Skeletal muscle tissue (tissue), 4 donors: ENCODE results near the gene CCR7. TPM values are rescaled to one million over a fixed set of nuclear protein-coding genes. Genes with fewer than 3 reads are reported as not detected.

Experiments
- H3K27ac ChIP-seq: one replicate; pipeline ENCODE4 v1.7.0; 2013; ENCODE audit warnings: mild to moderate bottlenecking, low read depth, low read length, inconsistent platforms
- H3K27me3 ChIP-seq, 3 donors: one replicate each; pipeline ENCODE4 v1.7.0; 2013; ENCODE audit warnings: low read length in 3 of 3; ENCODE audit not compliant: control insufficient read depth in 3 of 3, insufficient read depth in 3 of 3
- H3K36me3 ChIP-seq, 3 donors: one replicate each; pipeline ENCODE4 v1.7.0; 2013; ENCODE audit warnings: low read length in 3 of 3; ENCODE audit not compliant: control insufficient read depth in 3 of 3, insufficient read depth in 3 of 3
- H3K4me1 ChIP-seq, 3 donors: one replicate each; pipeline ENCODE4 v1.7.0; 2013; ENCODE audit warnings: low read length in 3 of 3, mild to moderate bottlenecking in 3 of 3; ENCODE audit not compliant: control insufficient read depth in 3 of 3, insufficient read depth in 3 of 3
- H3K4me3 ChIP-seq, 3 donors: one replicate each; pipeline ENCODE4 v1.7.0; 2013; ENCODE audit warnings: low read length in 3 of 3
- H3K9ac ChIP-seq, 3 donors: one replicate each; pipeline ENCODE4 v1.7.0; 2013; ENCODE audit warnings: low read length in 3 of 3, mild to moderate bottlenecking in 3 of 3, moderate library complexity in 2 of 3, low read depth in 1 of 3
- H3K9me3 ChIP-seq, 3 donors: one replicate each; pipeline ENCODE4 v1.7.0; 2013; ENCODE audit warnings: low read length in 3 of 3; ENCODE audit not compliant: control insufficient read depth in 3 of 3
- total RNA-seq: library from RNA; depleted of rRNA; stranded (reverse); fragments of >200 nt; gene quantifications from one replicate; pipeline ENCODE4 v1.2.3, GENCODE V29; 2014
- donor health status: Osteomylitis.

Gene CCR7
- total RNA-seq, 1 donor from 2014 or later = 1.0 TPM

- peaks cover 53 to 63% (median 62%) of the 10 kb centered on the region in 3 donors for H3K4me1 ChIP-seq
Observed at GRCh38 chr17:40545660-40546059, 19.6 kb downstream of the CCR7 start.

GRCh38 chr17:40542558-40543411, 22.5 kb downstream of the CCR7 start:
- H3K27me3 ChIP-seq = no peaks in the 10 kb centered on the region
- H3K4me1 ChIP-seq = peaks cover 51 to 64% (median 62%) of the 10 kb centered on the region in 3 donors
- H3K9ac ChIP-seq = peak overlapping the region; percentile 27 to 40 (median 33)
- H3K4me3 ChIP-seq = no peak overlapping the region
- H3K9me3 ChIP-seq = no peaks in the 10 kb centered on the region
- no peaks in the 10 kb centered on the region for H3K36me3 ChIP-seq
- peak overlapping the region; percentile 97 for H3K27ac ChIP-seq

More at GRCh38 chr17:40545660-40546059, 19.6 kb downstream of the CCR7 start:
- Histone ChIP-seq H3K27me3 (no peaks in the 10 kb centered on the region), H3K36me3 (no peaks in the 10 kb centered on the region), H3K4me3 (no peak overlapping the region), H3K27ac (no peak overlapping the region), H3K9me3 (no peaks in the 10 kb centered on the region), H3K9ac (no peak overlapping the region)

- peak overlapping the region in 2 of 3 donors; percentile 25 to 50 for H3K9ac ChIP-seq
- H3K27me3 ChIP-seq = no peaks in the 10 kb centered on the region
- H3K4me3 ChIP-seq = peak overlapping the region in 1 of 3 donors; percentile 41
- peaks cover 54 to 63% (median 62%) of the 10 kb centered on the region in 3 donors for H3K4me1 ChIP-seq
- H3K36me3 ChIP-seq = no peaks in the 10 kb centered on the region
- H3K27ac ChIP-seq = peak overlapping the region; percentile 97
- no peaks in the 10 kb centered on the region for H3K9me3 ChIP-seq
Observed at GRCh38 chr17:40541873-40542557, 23.3 kb downstream of the CCR7 start.

DNA sequence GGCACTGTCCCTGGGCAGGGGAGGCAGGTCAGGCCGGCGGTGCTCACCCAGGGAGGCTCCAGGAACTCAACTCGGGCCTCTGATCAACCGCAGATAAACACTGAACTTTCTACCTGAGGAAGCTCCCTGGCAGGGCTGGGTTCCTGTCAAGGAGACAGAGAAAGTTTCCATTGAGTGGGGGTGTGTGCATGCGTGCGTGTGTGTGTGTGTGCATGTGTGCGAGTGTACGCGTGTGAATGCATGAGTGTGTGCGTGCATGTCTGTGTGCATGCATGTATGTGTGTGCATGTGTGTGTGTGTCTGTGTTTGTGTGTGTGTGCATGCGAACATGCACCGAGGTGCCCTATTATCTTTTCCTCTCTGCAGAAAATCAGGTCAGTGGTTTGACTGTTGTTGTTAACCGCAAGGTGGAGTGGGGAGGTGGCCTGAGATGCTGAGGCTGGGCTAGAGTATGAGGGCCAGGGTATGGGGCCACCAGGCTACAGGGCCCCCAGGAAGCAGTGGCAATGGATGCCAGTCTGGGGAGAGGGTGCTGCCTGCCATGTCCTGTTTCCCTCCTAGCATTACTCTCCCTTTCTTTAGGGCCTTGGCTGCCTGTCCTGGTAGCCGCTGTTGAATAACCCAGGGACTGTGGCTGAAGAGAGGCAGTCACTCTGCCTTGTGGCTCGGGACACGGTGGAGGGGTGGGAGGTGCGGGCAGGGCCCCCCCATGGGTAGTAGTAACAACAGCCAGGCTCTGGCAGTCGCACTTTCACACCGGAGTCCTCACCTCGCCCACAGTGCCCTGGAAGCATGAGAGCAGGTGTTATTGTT, 24.0 kb downstream of the CCR7 start:
- Histone ChIP-seq H3K36me3 (no peaks in the 10 kb centered on the region), H3K4me3 (no peak overlapping the region), H3K27me3 (no peaks in the 10 kb centered on the region), H3K9ac (peak overlapping the region in 1 of 3 donors; percentile 50), H3K4me1 (peaks cover 62 to 70% (median 69%) of the 10 kb centered on the region in 3 donors), H3K9me3 (no peaks in the 10 kb centered on the region), H3K27ac (peak overlapping the region; percentile 97)

DNA sequence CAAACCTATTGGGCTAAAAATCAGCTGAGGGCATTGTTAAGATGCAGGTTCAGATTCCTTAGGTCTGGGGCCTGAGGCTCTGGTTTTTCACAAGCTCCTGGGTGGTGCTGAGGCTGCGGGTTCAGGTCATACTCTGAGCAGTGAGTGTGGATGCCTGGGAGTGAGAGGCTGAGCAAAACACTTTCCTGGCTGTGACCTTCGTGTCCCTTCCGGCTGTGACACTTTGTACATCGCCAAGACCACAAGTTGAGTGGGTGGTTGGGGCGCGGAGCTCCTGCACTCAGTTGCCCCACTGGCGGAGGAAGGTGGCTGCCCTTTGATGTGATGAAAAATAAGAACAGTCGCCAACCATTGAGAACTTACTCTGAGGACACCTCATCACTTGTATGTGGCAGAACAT, 24.8 kb downstream of the CCR7 start:
- Histone ChIP-seq H3K27ac (peak overlapping the region; percentile 97), H3K27me3 (no peaks in the 10 kb centered on the region), H3K4me3 (no peak overlapping the region), H3K36me3 (no peaks in the 10 kb centered on the region), H3K9ac (no peak overlapping the region), H3K4me1 (peaks cover 66 to 78% (median 76%) of the 10 kb centered on the region in 3 donors), H3K9me3 (no peaks in the 10 kb centered on the region)

DNA sequence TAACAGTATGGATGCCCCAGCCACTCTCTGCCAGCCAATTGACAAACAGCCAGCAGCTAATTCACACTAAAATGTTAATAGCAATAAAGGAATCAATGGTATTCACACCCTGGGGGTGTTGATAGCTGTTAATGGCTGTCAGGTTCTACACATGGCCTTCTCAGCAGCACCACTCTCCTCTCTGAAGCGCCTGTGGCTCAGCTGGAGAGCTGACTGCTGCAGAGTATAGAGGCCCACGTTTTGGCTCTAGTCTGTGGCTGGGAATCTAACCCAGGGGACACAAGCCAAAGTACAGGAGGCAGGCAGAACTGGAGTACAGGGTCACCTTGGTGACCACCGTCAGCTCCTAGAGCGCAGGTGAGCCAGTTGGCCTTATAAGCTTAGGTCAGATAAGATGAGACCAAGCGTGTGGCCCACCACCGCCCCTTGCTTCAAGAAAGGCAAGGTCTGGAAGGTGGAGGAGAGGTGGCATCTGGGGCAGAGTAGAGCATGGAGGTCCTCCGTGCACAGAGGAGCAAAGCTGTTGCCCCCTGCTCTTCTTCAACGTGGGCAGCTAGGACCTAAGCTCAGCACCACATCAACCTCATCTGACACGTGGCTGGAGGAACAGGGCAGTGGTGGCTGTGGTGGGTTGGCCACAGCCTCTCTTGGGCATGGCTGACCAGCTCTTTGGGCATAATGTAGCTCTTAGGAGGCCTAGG, 25.4 kb downstream of the CCR7 start:
- Histone ChIP-seq H3K27ac (peak overlapping the region; percentile 97), H3K4me3 (no peak overlapping the region), H3K4me1 (peaks cover 66 to 78% (median 76%) of the 10 kb centered on the region in 3 donors)

DNA sequence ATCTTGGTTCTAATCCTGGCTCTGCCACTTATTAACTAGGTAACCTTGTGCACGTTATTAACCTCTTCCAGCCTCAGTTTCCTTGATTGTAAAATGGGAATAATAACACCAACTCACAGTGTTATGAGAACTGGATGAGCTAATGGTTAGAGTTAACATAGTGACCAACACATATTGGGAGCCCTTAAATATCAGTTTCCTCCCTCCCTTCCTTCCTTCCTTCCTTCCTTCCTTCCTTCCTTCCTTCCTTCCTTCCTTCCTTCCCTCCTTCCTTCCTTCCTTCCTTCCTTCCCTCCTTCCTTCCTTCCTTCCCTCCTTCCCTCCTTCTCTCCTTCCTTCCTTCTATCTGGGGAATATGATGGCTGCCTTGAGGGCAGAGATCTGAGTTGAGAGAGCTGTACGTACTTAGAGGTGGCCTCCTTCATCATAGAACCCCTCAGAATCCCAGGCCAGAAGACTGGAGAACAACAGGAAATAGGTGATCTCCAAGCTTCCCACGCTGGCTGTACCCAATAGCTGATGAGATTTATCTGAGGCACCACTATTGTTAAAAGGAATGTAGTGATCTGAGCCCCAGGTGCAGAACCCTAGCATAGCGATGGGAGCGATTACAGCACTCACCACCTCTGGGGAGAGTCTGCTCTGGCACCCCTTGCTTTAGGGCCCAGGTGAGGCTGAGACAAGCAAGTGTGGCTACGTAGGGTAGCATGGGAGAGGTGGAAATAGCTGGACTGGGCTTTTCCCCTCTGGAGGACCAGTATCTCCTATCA, 26.2 kb downstream of the CCR7 start:
- H3K36me3 ChIP-seq = no peaks in the 10 kb centered on the region
- H3K4me3 ChIP-seq = no peak overlapping the region
- H3K4me1 ChIP-seq = peaks cover 72 to 80% (median 79%) of the 10 kb centered on the region in 3 donors
- H3K27ac ChIP-seq = peak overlapping the region; percentile 97
- no peaks in the 10 kb centered on the region for H3K27me3 ChIP-seq
- H3K9ac ChIP-seq = peak overlapping the region in 1 of 3 donors; percentile 63
- no peaks in the 10 kb centered on the region for H3K9me3 ChIP-seq

More for the DNA sequence above, 25.4 kb downstream of the CCR7 start:
- H3K36me3 ChIP-seq = no peaks in the 10 kb centered on the region
- H3K9me3 ChIP-seq = no peaks in the 10 kb centered on the region
- peak overlapping the region in 1 of 3 donors; percentile 16 for H3K9ac ChIP-seq
- H3K27me3 ChIP-seq = no peaks in the 10 kb centered on the region

- Histone ChIP-seq H3K4me1 (peaks cover 74 to 83% (median 82%) of the 10 kb centered on the region in 3 donors), H3K9ac (peak overlapping the region in 2 of 3 donors; percentile 46 to 63)
Observed at GRCh38 chr17:40538019-40538935, 27.0 kb downstream of the CCR7 start.

More at GRCh38 chr17:40538019-40538935, 27.0 kb downstream of the CCR7 start:
- Histone ChIP-seq H3K36me3 (no peaks in the 10 kb centered on the region), H3K4me3 (peak overlapping the region in 2 of 3 donors; percentile 1 to 27), H3K27ac (peak overlapping the region; percentile 77), H3K27me3 (no peaks in the 10 kb centered on the region), H3K9me3 (no peaks in the 10 kb centered on the region)
